Muscle of back (tissue), 11 donors: ENCODE data around the gene IER3. TPM values are rescaled to one million over a fixed set of nuclear protein-coding genes. Genes with fewer than 3 reads are reported as not detected.
A peak's percentile ranks its signal among the peaks of the same experiment; 100 is the strongest.

Experiments
- DNase-seq, 3 donors: peaks; one replicate each; pipeline versions ENCODE4 v3.0.0 to v3.0.0-alpha.2; 2013
- polyA plus RNA-seq, 10 donors: library from polyadenylated mRNA; unstranded; fragments of 120-200 nt; gene quantifications; one replicate each; pipeline ENCODE4 v1.2.1, GENCODE V29; 2013; ENCODE audit not compliant: insufficient read length in 10 of 10

IER3 gene
- polyA plus RNA-seq, 10 donors: 7.1 to 25.4 (median 9.1) TPM

GRCh38 chr6:30749554-30750378, 5.4 kb upstream of the IER3 start:
- no peak for DNase-seq

GRCh38 chr6:30748851-30749540, 4.6 kb upstream of the IER3 start:
- no peak for DNase-seq

- DNase-seq: no peak
These were observed 3.8 kb upstream of the IER3 start for GRCh38 chr6:30747902-30748769.

- no peak for DNase-seq
These were observed 2.9 kb upstream of the IER3 start for GRCh38 chr6:30747300-30747687.

GRCh38 chr6:30743099-30744053, 971 bp downstream of the IER3 start:
- DNase-seq: peak in 2 of 3 donors; percentile 53 to 79

- DNase-seq: peak; percentile 90 to 96 (median 94)
These were observed 1.8 kb downstream of the IER3 start, which contains the start of gene FLOT1 for GRCh38 chr6:30742316-30743098. Gene FLOT1 (minus strand): TSS chr6:30742687. CDS start chr6:30742189, 498 bp downstream.

GRCh38 chr6:30741789-30742315, 2.5 kb downstream of the IER3 start:
- no peak for DNase-seq

GRCh38 chr6:30741063-30741779, 3.1 kb downstream of the IER3 start:
- no peak for DNase-seq

- DNase-seq: no peak
These were observed 3.8 kb downstream of the IER3 start for GRCh38 chr6:30740540-30740870.

GRCh38 chr6:30738532-30738931, 5.8 kb downstream of the IER3 start:
- DNase-seq: no peak

GRCh38 chr6:30735668-30736314, 8.6 kb downstream of the IER3 start:
- no peak for DNase-seq

- no peak for DNase-seq
These were observed 12.0 kb downstream of the IER3 start for GRCh38 chr6:30732237-30732943.

- DNase-seq: peak; percentile 25 to 72 (median 43)
These were observed 13.5 kb downstream of the IER3 start for GRCh38 chr6:30730601-30731435.

GRCh38 chr6:30727920-30728553, 16.3 kb downstream of the IER3 start:
- no peak for DNase-seq

- no peak for DNase-seq
These were observed 17.6 kb downstream of the IER3 start for GRCh38 chr6:30726506-30727413.
